HG03064 (cell line): ENCODE measurements around the gene AWAT2.

Source experiments
- ATAC-seq: cut with Tn5 transposase; IDR thresholded peaks from one replicate; pipeline ENCODE4 v1.9.1; 2021; ENCODE audit warnings: low read depth; ENCODE audit not compliant: unreplicated experiment

AWAT2 gene, protein sequence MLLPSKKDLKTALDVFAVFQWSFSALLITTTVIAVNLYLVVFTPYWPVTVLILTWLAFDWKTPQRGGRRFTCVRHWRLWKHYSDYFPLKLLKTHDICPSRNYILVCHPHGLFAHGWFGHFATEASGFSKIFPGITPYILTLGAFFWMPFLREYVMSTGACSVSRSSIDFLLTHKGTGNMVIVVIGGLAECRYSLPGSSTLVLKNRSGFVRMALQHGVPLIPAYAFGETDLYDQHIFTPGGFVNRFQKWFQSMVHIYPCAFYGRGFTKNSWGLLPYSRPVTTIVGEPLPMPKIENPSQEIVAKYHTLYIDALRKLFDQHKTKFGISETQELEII

DNA sequence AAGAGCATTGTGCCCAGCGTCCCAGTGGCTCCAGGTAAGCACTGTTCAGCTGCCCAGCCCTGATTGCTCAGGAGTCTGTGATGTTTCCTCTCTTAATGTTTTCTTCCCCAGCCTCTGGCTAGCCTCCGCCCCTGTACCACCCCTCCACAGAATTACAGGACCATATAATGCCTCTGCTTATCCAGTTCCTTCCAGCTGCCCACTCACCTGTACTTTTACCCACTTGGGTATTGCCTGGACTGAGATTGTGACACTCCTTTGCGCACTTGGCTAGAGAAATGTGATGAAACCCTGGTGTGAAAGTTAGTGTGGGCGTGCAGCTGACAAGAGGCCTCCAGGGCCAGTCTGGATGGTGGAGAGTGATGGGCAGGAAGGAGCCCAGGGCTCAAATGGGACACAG lies at the start of gene AWAT2:
Gene AWAT2 (minus strand): TSS at position 14 of the 400 bp plus-strand sequence. CDS start 6 bp downstream, at position 8.
- no peak for ATAC-seq

DNA sequence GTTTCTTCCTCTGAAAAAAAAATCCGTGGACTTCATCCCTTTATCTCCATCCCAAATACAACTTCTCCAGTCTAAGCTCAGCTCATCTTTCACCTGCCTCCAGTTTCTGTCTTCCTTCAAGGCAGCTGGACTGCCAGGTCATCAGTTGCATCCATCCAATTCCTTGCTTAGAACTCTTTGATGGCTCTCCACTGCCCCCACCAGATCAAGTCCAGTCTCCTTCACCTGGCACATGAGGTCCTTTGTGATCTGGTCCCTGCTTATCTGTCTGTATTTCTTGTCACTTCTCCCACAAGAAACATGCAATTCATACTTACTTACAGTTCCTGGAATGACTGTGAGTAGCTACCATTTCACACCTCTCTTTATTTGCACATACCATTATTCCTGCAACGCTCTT lies 46.3 kb upstream of the AWAT2 start:
- no peak for ATAC-seq

- ATAC-seq: no peak
These were observed 42.5 kb upstream of the AWAT2 start for GRCh38 chrX:70092247-70092646.

GRCh38 chrX:70089604-70090297 lies 40.0 kb upstream of the AWAT2 start:
- ATAC-seq: no peak

DNA sequence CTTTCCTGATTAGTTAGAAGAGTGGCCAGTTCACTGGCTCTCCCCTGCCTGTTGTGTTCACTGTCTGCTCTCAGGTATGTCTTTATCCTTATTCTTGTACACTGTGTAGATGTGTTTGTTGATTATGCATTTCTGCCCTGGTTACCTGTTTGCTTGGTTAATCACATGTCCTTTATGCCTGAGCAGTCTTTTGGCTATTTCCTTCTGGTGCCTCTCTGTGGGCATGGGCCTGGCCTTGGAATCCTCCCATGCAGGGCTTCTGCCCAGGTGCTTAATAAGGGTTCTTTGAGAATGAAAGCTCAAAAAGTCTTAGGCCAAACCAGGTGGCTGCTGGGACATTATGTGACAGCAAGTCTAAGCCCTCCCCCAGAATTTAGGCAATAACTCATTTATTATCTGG lies 39.0 kb upstream of the AWAT2 start:
- no peak for ATAC-seq

DNA sequence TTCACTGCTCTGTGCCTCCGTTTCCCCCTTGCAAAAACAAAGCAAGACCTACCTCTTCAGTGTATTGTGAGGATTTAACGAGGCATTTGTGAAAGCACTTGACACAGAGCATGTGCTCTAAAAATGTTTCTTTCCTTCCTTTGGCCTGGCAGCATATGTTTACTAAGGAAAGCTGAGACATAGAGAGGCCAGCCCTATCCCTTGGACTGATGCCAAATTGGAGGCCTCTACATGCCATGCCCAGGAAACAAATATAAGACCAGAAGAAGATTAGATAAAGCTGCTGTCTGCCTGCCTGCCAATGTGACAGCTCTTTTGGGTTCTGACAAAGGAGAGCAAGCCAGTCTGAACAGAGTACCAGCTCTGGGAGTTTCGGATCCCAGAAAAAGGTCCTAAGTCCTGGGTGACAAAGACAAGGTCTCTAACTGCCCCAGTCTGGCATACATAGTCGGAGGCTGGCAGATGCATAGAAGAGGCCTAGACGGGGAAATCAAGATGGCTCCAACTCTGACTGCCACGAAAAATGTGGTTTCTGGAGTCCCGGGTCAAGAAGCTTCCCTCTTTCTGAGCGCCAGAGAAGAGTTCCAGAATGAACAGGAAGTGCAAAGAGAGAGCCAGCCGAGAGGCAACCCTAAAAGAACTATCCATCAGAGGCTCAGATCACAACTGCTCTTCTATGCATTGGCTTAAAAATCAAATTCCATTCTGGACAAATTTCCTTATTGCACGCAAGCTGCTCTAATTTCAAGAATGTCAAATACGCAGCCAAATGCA lies 38.3 kb upstream of the AWAT2 start:
- ATAC-seq: no peak

GRCh38 chrX:70084592-70085240 lies 35.0 kb upstream of the AWAT2 start:
- ATAC-seq: no peak

DNA sequence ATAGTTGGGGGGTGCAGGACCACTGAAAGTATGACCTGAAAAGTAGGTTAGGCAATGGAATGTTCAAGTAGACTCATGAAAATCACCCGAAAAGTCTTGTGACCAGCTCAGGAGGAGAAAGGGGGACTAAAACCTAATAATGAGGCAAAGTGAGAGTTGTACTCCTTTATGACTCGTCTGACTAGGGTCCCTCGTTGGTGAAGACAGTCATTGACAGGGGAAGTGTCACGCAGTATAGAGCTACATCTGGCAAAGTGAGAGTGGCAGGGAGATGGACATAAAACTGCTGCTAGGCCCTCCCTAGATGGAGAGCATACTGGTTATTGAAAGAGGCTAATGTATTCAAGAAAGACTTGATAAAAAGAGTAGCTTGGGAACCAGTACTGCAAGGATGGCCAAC lies 33.0 kb upstream of the AWAT2 start:
- no peak for ATAC-seq

GRCh38 chrX:70079870-70080269 lies 30.1 kb upstream of the AWAT2 start:
- ATAC-seq: no peak

DNA sequence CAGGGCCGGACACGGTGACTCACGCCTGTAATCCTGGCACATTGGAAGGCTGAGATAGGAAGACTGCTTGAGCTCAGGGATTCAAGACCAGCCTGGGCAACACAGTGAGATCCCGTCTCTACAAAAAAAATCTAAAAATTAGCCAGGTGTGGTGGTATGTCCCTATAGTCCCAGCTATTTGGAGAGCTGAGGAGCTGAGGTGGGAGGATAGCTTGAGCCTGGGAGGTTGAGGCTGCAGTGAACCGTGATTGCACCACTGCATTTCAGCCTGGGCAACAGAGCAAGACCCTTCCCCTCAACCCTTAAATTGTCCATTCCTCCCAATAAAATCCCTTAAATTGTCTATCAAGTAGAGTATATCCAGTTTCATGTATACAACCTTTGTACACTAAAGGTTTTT lies 29.6 kb upstream of the AWAT2 start:
- ATAC-seq: no peak

- ATAC-seq: no peak
These were observed 16.9 kb upstream of the AWAT2 start for GRCh38 chrX:70066646-70067045.

GRCh38 chrX:70062961-70063550 lies 13.3 kb upstream of the AWAT2 start:
- no peak for ATAC-seq

DNA sequence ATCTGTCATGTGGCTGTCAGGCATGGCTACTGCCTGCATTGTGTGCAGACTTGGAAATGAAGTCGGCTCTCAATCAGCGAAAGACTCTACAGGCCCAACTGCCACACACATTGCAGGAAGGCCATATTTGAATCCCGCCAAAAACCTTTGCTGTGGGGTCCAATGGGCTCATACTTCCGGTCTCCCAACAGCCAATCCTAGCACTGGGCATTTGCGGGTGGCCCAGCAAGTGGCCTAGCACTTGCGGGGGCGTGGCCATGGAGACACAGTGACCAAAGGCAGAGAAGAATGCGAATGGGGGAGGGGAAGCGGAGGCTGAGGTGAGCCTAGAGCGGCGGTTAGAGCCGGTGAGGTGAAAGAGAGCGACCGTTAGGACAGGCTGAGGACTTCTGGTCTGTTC lies 12.3 kb upstream of the AWAT2 start, which contains the start of gene OTUD6A:
Gene OTUD6A (plus strand): TSS at position 382 of the 400 bp plus-strand sequence. CDS start 68 bp downstream, outside the sequence.
- no peak for ATAC-seq

- no peak for ATAC-seq
These were observed 4.7 kb upstream of the AWAT2 start for GRCh38 chrX:70054391-70054790.

- no peak for ATAC-seq
These were observed 3.3 kb upstream of the AWAT2 start for GRCh38 chrX:70052895-70053615.

DNA sequence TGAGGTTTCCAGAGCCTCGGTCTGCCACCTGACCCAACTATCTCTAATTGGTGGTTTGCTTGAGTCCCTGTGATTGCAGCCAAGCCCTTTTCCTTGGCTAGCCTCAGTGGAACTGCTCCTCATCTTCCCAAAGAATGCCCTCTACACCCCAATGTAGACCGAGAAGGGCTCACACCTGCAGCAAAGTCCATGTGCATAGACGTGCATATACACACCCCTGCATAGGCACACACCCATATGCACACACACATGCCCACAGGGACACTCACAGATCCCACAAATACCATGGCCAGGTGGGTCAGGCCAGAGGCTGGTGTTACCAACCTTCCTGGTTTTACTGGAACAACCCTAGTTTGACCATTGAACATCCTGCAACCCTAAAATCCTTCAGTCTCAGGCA lies 332 bp downstream of the AWAT2 start:
- no peak for ATAC-seq

DNA sequence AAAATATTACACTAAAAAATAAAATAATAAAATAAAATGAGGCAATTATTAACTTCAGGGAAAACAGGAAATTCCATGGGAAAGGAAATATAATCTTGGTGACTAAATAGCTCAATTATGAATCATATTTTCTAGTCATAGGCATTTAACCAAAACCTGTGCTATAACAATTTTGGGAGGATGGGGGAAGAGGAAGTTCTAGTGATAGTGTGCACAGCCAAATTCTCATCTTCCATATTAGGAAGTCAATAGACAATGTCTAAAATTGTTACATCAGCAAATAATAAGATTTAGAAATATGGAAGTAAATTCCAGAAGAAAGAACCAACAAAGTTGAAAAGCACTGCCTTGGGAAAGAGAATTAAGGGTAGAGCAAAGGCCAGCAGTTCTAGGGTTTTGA lies 2.8 kb downstream of the AWAT2 start:
- no peak for ATAC-seq

- ATAC-seq: no peak
These were observed 5.0 kb downstream of the AWAT2 start for GRCh38 chrX:70044541-70045245.

GRCh38 chrX:70043685-70044084 lies 6.1 kb downstream of the AWAT2 start:
- ATAC-seq: no peak
